Fibroblast of villous mesenchyme (primary cell): Measurements from ENCODE around the gene ITPRID1. TPM values are rescaled to one million over a fixed set of nuclear protein-coding genes. Genes with fewer than 3 reads are reported as not detected.

Source experiments
- total RNA-seq: library from RNA; depleted of rRNA; stranded (reverse); fragments of >200 nt; gene quantifications from 2 replicates; pipeline ENCODE4 v1.2.3, GENCODE V29; 2012

ITPRID1 gene
- total RNA-seq, 1 donor = not detected

Other genes starting within 250 kb of the ITPRID1 start
- gene NEUROD6, start 173.4 kb upstream of the ITPRID1 start, total RNA-seq = not detected in 2 replicates
- not detected in 2 replicates for gene PPP1R17, start 173.1 kb downstream of the ITPRID1 start, total RNA-seq